ENCODE data around the gene TMEM132E. TPM values are rescaled to one million over a fixed set of nuclear protein-coding genes. Genes with fewer than 3 reads are reported as not detected.

TMEM132E gene
- total RNA-seq, 1 experiment from 2014 or later: 0.42 TPM

- peaks cover 3 to 9% of the 10 kb centered on the region in 2 experiments for H3K4me1 Mint-ChIP-seq
- WGBS (ENCODE audit: extremely low coverage, insufficient read length, low lambda C conversion rate): no CpG with 5 or more reads among the region's 6 CpGs
Measured at GRCh38 chr17:34639706-34640425, 60.5 kb downstream of the TMEM132E start.

More at GRCh38 chr17:34639706-34640425, 60.5 kb downstream of the TMEM132E start:
- no peak for DNase-seq
- Histone ChIP-seq H3K27ac (ENCODE audit: insufficient read length, low read depth, low read length) (no peak overlapping the region), H3K79me2 (ENCODE audit: insufficient read depth, low read length) (no peaks in the 10 kb centered on the region), H2AK5ac (ENCODE audit: insufficient read length, low read length) (no peak overlapping the region), H3K27me3 (ENCODE audit: insufficient read depth, low read length) (no peaks in the 10 kb centered on the region; the same call in 1 of the 2 replicates), H3K79me1 (ENCODE audit: insufficient read depth, low read depth, low read length, poor library complexity, severe bottlenecking) (no peaks in the 10 kb centered on the region), H2BK15ac (ENCODE audit: low read depth, low read length) (no peak overlapping the region), H3K18ac (ENCODE audit: insufficient read length, low read depth, low read length) (no peak overlapping the region), H3K23me2 (ENCODE audit: insufficient read length, low read depth, low read length, poor library complexity, severe bottlenecking) (no peaks in the 10 kb centered on the region), H3K56ac (ENCODE audit: insufficient read length, low read depth, low read length) (no peak overlapping the region), H3K14ac (ENCODE audit: insufficient read depth, low read length) (no peak overlapping the region), H2BK12ac (ENCODE audit: insufficient read length, low read depth, low read length) (no peak overlapping the region), H4K20me1 (ENCODE audit: control insufficient read depth, insufficient read depth, insufficient read length) (no peaks in the 10 kb centered on the region), H4K5ac (ENCODE audit: insufficient read length, low read depth, low read length) (no peak overlapping the region), H3K4ac (ENCODE audit: low read depth, low read length) (no peak overlapping the region), H2BK120ac (ENCODE audit: low read depth, low read length, poor library complexity, severe bottlenecking) (no peak overlapping the region), H2AFZ (ENCODE audit: low read length) (no peak overlapping the region), H4K91ac (ENCODE audit: insufficient read length, low read depth, low read length) (no peak overlapping the region), H3K9me3 (ENCODE audit: control insufficient read depth, low read depth, low read length) (no peaks in the 10 kb centered on the region), H3K4me2 (ENCODE audit: insufficient read depth, insufficient read length, low read length) (no peak overlapping the region), H3T11ph (ENCODE audit: low read length) (no peak overlapping the region), H4K8ac (replicated peaks; ENCODE audit: insufficient read length, low read depth, low read length) (no peak overlapping the region), H3K4me1 (ENCODE audit: insufficient read depth, low read length) (no peaks in the 10 kb centered on the region), H2BK5ac (ENCODE audit: insufficient read length, low read length) (no peak overlapping the region), H3K9ac (ENCODE audit: extremely low read depth, insufficient read length, low read length) (no peak overlapping the region), H3K23ac (ENCODE audit: insufficient read length, low read depth, low read length) (no peak overlapping the region), H2BK20ac (ENCODE audit: low read depth, low read length, poor library complexity, severe bottlenecking) (no peak overlapping the region)
- no peaks in the 10 kb centered on the region for H3K9me3 Mint-ChIP-seq
- no peak for TF ChIP-seq CTCF (conservative IDR thresholded peaks at IDR 0.05)
- H3K27me3 Mint-ChIP-seq (ENCODE audit: low read depth): peaks cover 82% of the 10 kb centered on the region
- H3K4me3 Mint-ChIP-seq: no peak overlapping the region
- no peak overlapping the region; a peak in 1 of 7 replicates for H3K27ac Mint-ChIP-seq
- no peaks in the 10 kb centered on the region for H3K36me3 Mint-ChIP-seq (ENCODE audit: insufficient read depth in 1 of 3, low read depth in 3 of 3)
